Heart right ventricle (tissue), 16 donors: ENCODE measurements around the gene TMPRSS2. TPM values are rescaled to one million over a fixed set of nuclear protein-coding genes. Genes with fewer than 3 reads are reported as not detected.

Source experiments
- ATAC-seq, 8 donors: fragments of 200-7000 bp; cut with Tn5 transposase; one replicate each; pipeline ENCODE4 v1.9.1; 2020; ENCODE audit warnings: mild to moderate bottlenecking in 8 of 8, moderate library complexity in 8 of 8, moderate number of reproducible peaks in 1 of 8
- DNase-seq, 2 donors: peaks; one replicate each; pipeline ENCODE4 v3.0.0-alpha.2; 2020
- H3K27ac ChIP-seq, 10 donors: fragments of 200-600 bp; sonication (generic) in 2 of 10; one replicate each; pipeline versions ENCODE4 v1.5.0 to v1.8.0; 2020 to 2022; ENCODE audit warnings: mild to moderate bottlenecking in 3 of 10
- H3K27me3 ChIP-seq, 7 donors: fragments of 200-600 bp; one replicate each; pipeline ENCODE4 v1.8.0; 2021 to 2022; ENCODE audit warnings: mild to moderate bottlenecking in 2 of 7
- H3K36me3 ChIP-seq, 9 donors: fragments of 200-600 bp; sonication (generic) in 1 of 9; one replicate each; pipeline versions ENCODE4 v1.5.0 to v1.8.0; 2020 to 2022; ENCODE audit warnings: mild to moderate bottlenecking in 2 of 9
- H3K4me1 ChIP-seq, 9 donors: fragments of 200-600 bp; sonication (generic) in 1 of 9; one replicate each; pipeline versions ENCODE4 v1.5.0 to v1.8.0; 2020 to 2022; ENCODE audit warnings: mild to moderate bottlenecking in 4 of 9
- H3K4me3 ChIP-seq, 10 donors: fragments of 200-600 bp; sonication (generic) in 2 of 10; one replicate each; pipeline versions ENCODE4 v1.5.0 to v1.8.0; 2020 to 2022; ENCODE audit warnings: mild to moderate bottlenecking in 7 of 10, moderate library complexity in 2 of 10
- H3K9me3 ChIP-seq, 11 donors: fragments of 200-600 bp in 10 of 11; sonication (generic) in 2 of 11; one replicate each; pipeline versions ENCODE4 v1.5.0 to v1.8.0; 2013 to 2022; ENCODE audit warnings: mild to moderate bottlenecking in 2 of 11, control low read depth in 1 of 11, moderate library complexity in 1 of 11
- WGBS, 2 donors: extraction: QIAGEN DNeasy Blood & Tissue Kit; methylation state at CpG; one replicate each; pipeline ENCODE4 v1.1.7; 2013; ENCODE audit warnings: inconsistent platforms in 1 of 2; 5-methylcytosine and 5-hydroxymethylcytosine counted together
- intact Hi-C, 10 donors: fragments of 100-400 bp; cut with DNase I; formaldehyde crosslinking; loops; one replicate each; pipeline versions ENCODE4 v1.11.1 to v1.14.2; 2022
- polyA plus RNA-seq, 2 donors: library from polyadenylated mRNA; stranded (reverse); fragments of 200-250 nt; gene quantifications; one replicate each; pipeline ENCODE4 v1.2.3, GENCODE V29; 2013
- total RNA-seq, 10 donors: library from RNA; stranded (reverse); fragmentation: NEBNext Ultra II Directional in 3 of 10; extraction: Animal tissue kit (Norgen Biotek cat#: 25700) in 3 of 10; gene quantifications; one replicate each; pipeline versions ENCODE4 v1.2.1 to v1.2.4, GENCODE V29; 2021 to 2023
- TF ChIP-seq, protein P1 (sequence below), 9 donors: fragments of 200-600 bp; sonication (generic) in 2 of 9; IDR thresholded peaks; one replicate each; pipeline versions ENCODE4 v1.5.0 to v1.8.0; 2021 to 2022; ENCODE audit warnings: antibody characterized with exemption in 9 of 9, mild to moderate bottlenecking in 5 of 9, moderate library complexity in 1 of 9
- donor health status: Arrhythmogenic right ventricular cardiomyopathy.
- donor health status: ischemic (EF 13 %, LVEDD 7.1; RV severe dilation, severe dysfunction).
- donor health status: healthy with polysubstance abuse.
- donor health status: DM: no; HTN: yes; CAD: no.
- donor health status: DM: no; HTN: no; CAD: no.
- donor health status: ischemic (EF 25% LVEDD 6.9; RV normal size, moderate dysfunction).
- donor health status: ischemic (EF 25% LVEDD 5.7; RV mildly dilated, moderate dysfunction).
- donor health status: healthy.
- donor health status: DM: yes; HTN: yes; CAD: no.
- donor health status: Ischemic cardiomyopathy.
- donor health status: ischemic (EF 35%, LVEDD 5.7; RV mildly dilated, moderate dysfunction).
- donor health status: nonischemic (EF 11% LVEDD 7.7; RV severe dilation, severe dysfunction).
- donor health status: DM: yes; HTN: yes; CAD: no.
- donor health status: PGD.
- donor health status: ischemic (EF 29% LVEDD 5.4; RV normal size, mild dysfunction).
- donor health status: nonischemic (EF 23%, LVEDD 6.1; RV moderate dilation, normal function).

TMPRSS2 gene
- total and polyA plus RNA-seq, 12 donors, result 0.03 TPM; not detected in 11

DNA sequence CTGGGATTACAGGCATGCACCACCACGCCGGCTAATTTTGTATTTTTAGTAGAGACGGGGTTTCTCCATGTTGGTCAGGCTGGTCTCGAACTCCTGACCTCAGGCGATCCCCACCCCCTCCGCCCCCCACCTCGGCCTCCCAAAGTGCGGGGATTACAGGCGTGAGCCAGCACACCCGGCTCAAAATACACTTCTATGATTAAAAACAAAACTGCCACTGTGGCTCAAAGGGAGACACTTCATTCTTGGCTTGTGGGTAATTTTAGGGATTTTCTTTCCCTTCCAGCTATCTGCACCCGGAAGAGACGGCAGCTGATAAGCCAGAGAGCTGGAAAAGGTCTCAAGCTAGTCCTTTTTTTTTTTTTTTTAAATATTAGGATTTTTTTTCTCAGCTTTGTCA is 24.5 kb downstream of the TMPRSS2 start:
- intact Hi-C loops, result no loop called here
- Histone ChIP-seq H3K36me3 (no peaks in the 10 kb centered on the region), H3K27ac (no peak overlapping the region), H3K9me3 (no peaks in the 10 kb centered on the region), H3K4me1 (peaks cover 0 to 4% (median 0%) of the 10 kb centered on the region in 9 donors), H3K4me3 (no peak overlapping the region), H3K27me3 (peaks cover 0 to 49% (median 15%) of the 10 kb centered on the region in 7 donors)
- DNase-seq (no peak), ATAC-seq (no peak)
- TF ChIP-seq, protein P1, sequence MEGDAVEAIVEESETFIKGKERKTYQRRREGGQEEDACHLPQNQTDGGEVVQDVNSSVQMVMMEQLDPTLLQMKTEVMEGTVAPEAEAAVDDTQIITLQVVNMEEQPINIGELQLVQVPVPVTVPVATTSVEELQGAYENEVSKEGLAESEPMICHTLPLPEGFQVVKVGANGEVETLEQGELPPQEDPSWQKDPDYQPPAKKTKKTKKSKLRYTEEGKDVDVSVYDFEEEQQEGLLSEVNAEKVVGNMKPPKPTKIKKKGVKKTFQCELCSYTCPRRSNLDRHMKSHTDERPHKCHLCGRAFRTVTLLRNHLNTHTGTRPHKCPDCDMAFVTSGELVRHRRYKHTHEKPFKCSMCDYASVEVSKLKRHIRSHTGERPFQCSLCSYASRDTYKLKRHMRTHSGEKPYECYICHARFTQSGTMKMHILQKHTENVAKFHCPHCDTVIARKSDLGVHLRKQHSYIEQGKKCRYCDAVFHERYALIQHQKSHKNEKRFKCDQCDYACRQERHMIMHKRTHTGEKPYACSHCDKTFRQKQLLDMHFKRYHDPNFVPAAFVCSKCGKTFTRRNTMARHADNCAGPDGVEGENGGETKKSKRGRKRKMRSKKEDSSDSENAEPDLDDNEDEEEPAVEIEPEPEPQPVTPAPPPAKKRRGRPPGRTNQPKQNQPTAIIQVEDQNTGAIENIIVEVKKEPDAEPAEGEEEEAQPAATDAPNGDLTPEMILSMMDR (IDR thresholded peaks at IDR 0.05), result no peak
- WGBS, 2 donors, result 51 to 57% methylated on average over 12 of the region's 12 CpGs

DNA sequence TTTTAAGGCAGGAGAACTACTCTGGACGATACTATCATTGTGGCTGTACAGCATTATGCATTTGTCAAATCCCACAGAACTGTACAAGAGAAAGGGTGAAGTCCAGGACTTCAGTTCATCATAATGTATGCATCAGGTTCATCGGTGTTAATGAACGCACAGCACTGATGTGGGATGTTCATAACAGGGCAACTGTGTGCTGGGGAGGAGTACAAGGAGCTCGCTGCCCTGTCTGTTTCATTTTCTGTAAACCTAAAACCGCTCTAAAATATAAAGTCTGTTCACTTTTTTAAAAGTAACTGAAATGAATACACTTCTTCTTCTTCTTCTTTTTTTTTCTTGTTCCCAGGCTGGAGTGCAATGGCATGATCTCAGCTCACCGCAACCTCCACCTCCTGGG is 25.0 kb downstream of the TMPRSS2 start:
- no peaks in the 10 kb centered on the region for H3K9me3 ChIP-seq
- no peak overlapping the region for H3K4me3 ChIP-seq
- DNase-seq (no peak), ATAC-seq (no peak)
- H3K4me1 ChIP-seq, result peaks cover 0 to 4% (median 0%) of the 10 kb centered on the region in 9 donors
- intact Hi-C loops, result no loop called here
- WGBS, 2 donors, result 91 to 93% methylated on average over 6 of the region's 6 CpGs
- no peak overlapping the region for H3K27ac ChIP-seq
- no peaks in the 10 kb centered on the region for H3K36me3 ChIP-seq
- TF ChIP-seq, protein P1 (IDR thresholded peaks at IDR 0.05), result no peak
- peaks cover 0 to 51% (median 15%) of the 10 kb centered on the region in 7 donors for H3K27me3 ChIP-seq

DNA sequence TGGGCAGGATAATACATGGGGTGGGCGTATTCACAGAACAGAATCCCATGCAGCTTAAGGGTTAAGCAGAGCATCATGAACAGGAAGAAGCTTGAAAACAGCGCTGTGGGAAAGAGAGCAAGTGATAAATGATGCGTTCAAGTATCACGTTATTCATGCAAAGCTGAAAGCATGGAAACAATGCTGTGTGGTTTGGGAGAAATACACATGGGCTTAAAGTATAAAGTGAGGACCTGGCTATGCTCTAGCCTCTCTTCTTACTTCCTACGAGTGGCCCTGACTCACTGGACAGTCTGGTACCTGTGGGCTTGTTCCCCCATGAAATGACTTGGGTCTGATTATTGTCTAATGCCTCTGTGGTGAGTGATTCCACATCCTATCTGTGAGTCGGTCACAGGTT is 25.7 kb downstream of the TMPRSS2 start:
- DNase-seq (no peak), ATAC-seq (no peak)
- Histone ChIP-seq H3K4me3 (no peak overlapping the region), H3K36me3 (no peaks in the 10 kb centered on the region), H3K9me3 (no peaks in the 10 kb centered on the region), H3K27me3 (peaks cover 0 to 51% (median 15%) of the 10 kb centered on the region in 7 donors), H3K4me1 (peaks cover 0 to 4% (median 0%) of the 10 kb centered on the region in 9 donors), H3K27ac (no peak overlapping the region)
- intact Hi-C loops, result no loop called here
- 37 to 39% methylated on average over 6 of the region's 6 CpGs for WGBS, 2 donors
- TF ChIP-seq, protein P1 (IDR thresholded peaks at IDR 0.05), result no peak

DNA sequence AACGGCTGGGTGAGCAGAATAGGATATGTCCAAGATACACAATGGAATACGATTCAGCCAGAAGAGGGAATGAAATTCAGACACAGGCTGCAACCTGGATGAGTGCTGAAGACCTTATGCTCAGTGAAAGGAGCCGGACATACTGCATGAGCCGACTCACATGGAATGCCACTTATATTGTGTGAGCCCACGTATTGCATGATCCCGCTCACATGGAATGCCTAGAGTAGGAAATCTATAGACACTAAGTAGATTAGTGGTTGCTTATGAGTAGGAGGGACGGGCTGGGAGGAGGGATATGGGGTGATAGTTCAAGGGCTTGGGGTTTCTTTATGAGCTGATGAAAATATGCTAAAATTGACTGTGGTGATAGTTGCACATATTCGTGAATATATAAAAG is 26.8 kb downstream of the TMPRSS2 start:
- 66 to 74% methylated on average over 8 of the region's 8 CpGs for WGBS, 2 donors
- DNase-seq (no peak), ATAC-seq (no peak)
- Histone ChIP-seq H3K27ac (no peak overlapping the region), H3K4me1 (peaks cover 0 to 1% (median 0%) of the 10 kb centered on the region in 9 donors), H3K36me3 (no peaks in the 10 kb centered on the region), H3K4me3 (no peak overlapping the region), H3K27me3 (peaks cover 0 to 56% (median 18%) of the 10 kb centered on the region in 7 donors), H3K9me3 (no peaks in the 10 kb centered on the region)
- intact Hi-C loops, result no loop called here
- TF ChIP-seq, protein P1 (IDR thresholded peaks at IDR 0.05), result no peak
